ENCODE data around the gene HDAC5. TPM values are rescaled to one million over a fixed set of nuclear protein-coding genes. Genes with fewer than 3 reads are reported as not detected.

HDAC5 gene
- total and polyA plus RNA-seq, 8 donors = 13.3 to 311 (median 19.1) TPM

- intact Hi-C loops (cut with DNase I; ENCODE audit: low total_unique reads) = no loop called here
- DNase-seq = no peak
- no peaks in the 10 kb centered on the region for H3K27me3 ChIP-seq
- H3K36me3 ChIP-seq = peaks cover 25 to 53% (median 50%) of the 10 kb centered on the region in 4 donors
- 58 to 78% (median 64%) methylated on average over 10 of the region's 10 CpGs for WGBS, 5 donors
- no peak for TF ChIP-seq POLR2A (IDR thresholded peaks at IDR 0.05)
- TF ChIP-seq EP300 (IDR thresholded peaks at IDR 0.05) = no peak
- H3K27ac ChIP-seq = no peak overlapping the region
- no peaks in the 10 kb centered on the region for H3K9me3 ChIP-seq
- H3K4me1 ChIP-seq = peaks cover 19 to 64% (median 36%) of the 10 kb centered on the region in 4 donors
- H3K4me3 ChIP-seq = no peak overlapping the region
These were observed 59.5 kb downstream of the HDAC5 start for GRCh38 chr17:44063704-44064639.

- intact Hi-C loops (cut with DNase I; ENCODE audit: low total_unique reads) = no loop called here
- 92 to 95% (median 94%) methylated on average over 15 of the region's 15 CpGs for WGBS, 5 donors
- Histone ChIP-seq H3K9me3 (no peaks in the 10 kb centered on the region), H3K4me1 (peaks cover 19 to 64% (median 39%) of the 10 kb centered on the region in 4 donors), H3K27ac (no peak overlapping the region), H3K4me3 (no peak overlapping the region), H3K36me3 (peaks cover 31 to 64% (median 59%) of the 10 kb centered on the region in 4 donors), H3K27me3 (no peaks in the 10 kb centered on the region)
- TF ChIP-seq EP300 (IDR thresholded peaks at IDR 0.05) (no peak), CTCF (IDR thresholded peaks at IDR 0.05) (no peak), POLR2AphosphoS5 (IDR thresholded peaks at IDR 0.05) (no peak), POLR2A (IDR thresholded peaks at IDR 0.05) (no peak)
- DNase-seq = no peak
These were observed 60.6 kb downstream of the HDAC5 start for GRCh38 chr17:44062871-44063270.

DNA sequence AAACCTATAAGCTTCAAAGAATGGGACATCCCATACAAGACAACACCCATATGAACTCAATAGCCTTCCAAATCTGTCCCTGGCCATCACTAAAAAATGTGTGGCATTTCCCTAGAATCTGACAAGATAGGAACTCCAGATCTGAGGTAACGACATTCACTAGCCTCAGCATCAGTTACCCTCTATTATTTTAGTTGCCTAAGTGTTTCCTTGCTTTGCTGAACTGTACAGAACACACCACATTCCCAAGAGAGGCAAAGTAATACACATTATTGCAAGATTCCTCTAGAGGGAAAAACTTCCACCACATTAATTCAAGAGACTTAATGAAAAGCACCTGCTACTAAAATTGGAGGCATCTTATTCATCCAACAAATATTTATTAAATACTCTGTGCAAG is 62.0 kb downstream of the HDAC5 start:
- intact Hi-C loops (cut with DNase I; ENCODE audit: low total_unique reads) = no loop called here
- Histone ChIP-seq H3K27ac (no peak overlapping the region), H3K9me3 (no peaks in the 10 kb centered on the region), H3K4me3 (no peak overlapping the region), H3K27me3 (no peaks in the 10 kb centered on the region), H3K4me1 (peaks cover 13 to 52% (median 28%) of the 10 kb centered on the region in 4 donors), H3K36me3 (peaks cover 31 to 76% (median 73%) of the 10 kb centered on the region in 4 donors)
- DNase-seq = no peak
- 76 to 100% (median 90%) methylated on average over 1 of the region's 1 CpG for WGBS, 5 donors
- TF ChIP-seq POLR2AphosphoS5 (IDR thresholded peaks at IDR 0.05) (no peak), EP300 (IDR thresholded peaks at IDR 0.05) (no peak), POLR2A (IDR thresholded peaks at IDR 0.05) (no peak), CTCF (IDR thresholded peaks at IDR 0.05) (no peak)

GRCh38 chr17:44059101-44059892 is 64.1 kb downstream of the HDAC5 start:
- H3K27ac ChIP-seq = no peak overlapping the region
- TF ChIP-seq POLR2A (IDR thresholded peaks at IDR 0.05) (no peak), CTCF (IDR thresholded peaks at IDR 0.05) (no peak), EP300 (IDR thresholded peaks at IDR 0.05) (no peak), POLR2AphosphoS5 (IDR thresholded peaks at IDR 0.05) (no peak)
- WGBS, 5 donors = 58 to 74% (median 71%) methylated on average over 14 of the region's 14 CpGs

More at GRCh38 chr17:44059101-44059892, 64.1 kb downstream of the HDAC5 start:
- intact Hi-C loops (cut with DNase I; ENCODE audit: low total_unique reads) = no loop called here
- no peak for DNase-seq
- Histone ChIP-seq H3K4me1 (peaks cover under 1 to 42% (median 19%) of the 10 kb centered on the region in 4 donors), H3K36me3 (peaks cover 31 to 94% (median 92%) of the 10 kb centered on the region in 4 donors), H3K9me3 (no peaks in the 10 kb centered on the region), H3K27me3 (no peaks in the 10 kb centered on the region), H3K4me3 (no peak overlapping the region)
